Nephron (organoid): ENCODE results near the gene TAGAP.
"Not testable (repeated sequence)": the region's sequence is repeated elsewhere in the genome, so short reads cannot be mapped to it uniquely, and the experiment has no call there.

ENCODE experiments used
- H3K27ac Mint-ChIP-seq, 3 experiments: 2 replicates each; pipeline ENCODE4 v1.8.0; 2020; ENCODE audit warnings: mixed read lengths in 3 of 3, mild to moderate bottlenecking in 2 of 3, moderate library complexity in 1 of 3
- H3K27me3 Mint-ChIP-seq: 2 replicates; pipeline ENCODE4 v1.8.0; 2021; ENCODE audit warnings: low read depth, mild to moderate bottlenecking, moderate library complexity, mixed read lengths
- H3K36me3 Mint-ChIP-seq: 2 replicates; pipeline ENCODE4 v1.8.0; 2020; ENCODE audit warnings: low read depth, mixed read lengths
- H3K4me1 Mint-ChIP-seq: 2 replicates; pipeline ENCODE4 v1.8.0; 2020; ENCODE audit warnings: mixed read lengths
- H3K4me3 Mint-ChIP-seq, 3 experiments: 2 replicates each; pipeline ENCODE4 v1.8.0; 2020; ENCODE audit warnings: mild to moderate bottlenecking in 3 of 3, mixed read lengths in 3 of 3, moderate library complexity in 2 of 3
- H3K9me3 Mint-ChIP-seq: 2 replicates; pipeline ENCODE4 v1.8.0; 2020; ENCODE audit warnings: mixed read lengths
- TF ChIP-seq, protein P1 (sequence below), 3 experiments: fragments of 200-600 bp; sonication (generic); IDR thresholded peaks; one replicate each; pipeline ENCODE4 v1.5.0; 2021; ENCODE audit warnings: antibody characterized with exemption in 3 of 3; ENCODE audit not compliant: unreplicated experiment in 3 of 3

Gene TAGAP

DNA sequence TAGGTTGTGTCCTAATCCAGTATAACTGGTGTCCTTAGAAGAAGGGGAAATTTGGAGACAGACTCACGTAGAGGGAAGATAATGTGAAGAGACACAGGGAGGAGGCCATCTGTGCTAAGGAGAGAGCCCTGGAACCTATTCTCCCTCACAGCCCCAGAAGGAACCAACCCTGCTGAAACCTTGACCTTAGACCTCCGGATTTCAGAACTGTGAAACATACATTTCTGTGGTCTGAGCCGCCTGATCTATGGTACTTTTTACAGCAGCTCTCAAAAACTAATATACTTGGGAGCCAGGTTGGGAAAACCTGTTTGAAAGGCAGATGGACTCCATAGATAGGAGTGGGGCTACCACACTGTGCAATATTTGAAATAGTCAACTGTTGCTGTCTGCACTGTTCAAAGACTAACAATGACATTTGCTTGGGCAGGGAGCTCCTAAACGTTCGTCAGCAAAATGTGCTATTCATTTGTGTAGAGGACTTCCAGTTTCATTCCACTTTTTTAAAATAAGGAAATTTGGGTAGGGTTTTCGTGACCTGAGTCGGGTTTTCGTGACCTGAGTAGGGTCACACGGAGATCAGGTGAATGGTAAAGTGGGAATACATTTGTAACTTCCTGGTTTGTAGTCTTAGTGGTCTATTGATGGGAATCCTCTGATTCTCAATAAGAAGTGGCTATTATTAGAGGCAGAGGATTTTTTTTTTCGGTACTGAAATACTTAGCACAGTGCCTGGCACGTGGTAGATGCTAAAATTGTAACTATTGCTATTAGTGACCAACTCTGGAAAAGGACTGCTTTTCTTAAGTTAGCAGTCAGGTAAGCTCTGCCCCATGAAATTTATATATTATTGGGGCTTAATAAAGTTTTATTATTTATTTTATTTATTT lies 11.4 kb downstream of the TAGAP start:
- TF ChIP-seq, protein P1, sequence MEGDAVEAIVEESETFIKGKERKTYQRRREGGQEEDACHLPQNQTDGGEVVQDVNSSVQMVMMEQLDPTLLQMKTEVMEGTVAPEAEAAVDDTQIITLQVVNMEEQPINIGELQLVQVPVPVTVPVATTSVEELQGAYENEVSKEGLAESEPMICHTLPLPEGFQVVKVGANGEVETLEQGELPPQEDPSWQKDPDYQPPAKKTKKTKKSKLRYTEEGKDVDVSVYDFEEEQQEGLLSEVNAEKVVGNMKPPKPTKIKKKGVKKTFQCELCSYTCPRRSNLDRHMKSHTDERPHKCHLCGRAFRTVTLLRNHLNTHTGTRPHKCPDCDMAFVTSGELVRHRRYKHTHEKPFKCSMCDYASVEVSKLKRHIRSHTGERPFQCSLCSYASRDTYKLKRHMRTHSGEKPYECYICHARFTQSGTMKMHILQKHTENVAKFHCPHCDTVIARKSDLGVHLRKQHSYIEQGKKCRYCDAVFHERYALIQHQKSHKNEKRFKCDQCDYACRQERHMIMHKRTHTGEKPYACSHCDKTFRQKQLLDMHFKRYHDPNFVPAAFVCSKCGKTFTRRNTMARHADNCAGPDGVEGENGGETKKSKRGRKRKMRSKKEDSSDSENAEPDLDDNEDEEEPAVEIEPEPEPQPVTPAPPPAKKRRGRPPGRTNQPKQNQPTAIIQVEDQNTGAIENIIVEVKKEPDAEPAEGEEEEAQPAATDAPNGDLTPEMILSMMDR (IDR thresholded peaks at IDR 0.05; ENCODE audit: unreplicated experiment in 3 of 3): no peak
- H3K27ac Mint-ChIP-seq: no peak overlapping the region
- no peak overlapping the region for H3K4me3 Mint-ChIP-seq
- H3K27me3 Mint-ChIP-seq: no peaks in the 10 kb centered on the region
- H3K36me3 Mint-ChIP-seq: no peaks in the 10 kb centered on the region
- no peaks in the 10 kb centered on the region for H3K9me3 Mint-ChIP-seq
- peaks cover 8% of the 10 kb centered on the region for H3K4me1 Mint-ChIP-seq

DNA sequence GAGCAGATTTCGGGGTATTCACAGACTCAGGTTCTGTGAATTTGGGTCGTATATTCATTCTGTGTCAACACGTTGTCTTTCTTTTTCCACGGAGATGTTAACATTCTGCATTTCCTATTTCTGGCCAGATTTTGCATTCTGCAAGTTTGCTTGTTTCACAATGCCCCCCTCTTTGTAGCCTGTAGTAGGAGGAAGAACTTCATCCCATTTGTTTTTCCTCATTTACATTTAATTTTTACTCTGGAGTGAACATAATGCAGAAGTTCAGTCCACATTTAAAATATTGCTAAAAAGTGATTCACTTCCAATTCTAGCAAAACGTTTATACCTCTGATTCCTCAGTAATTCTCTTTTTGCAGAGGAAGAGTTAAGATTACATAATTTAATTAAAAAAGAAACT lies 12.9 kb downstream of the TAGAP start:
- TF ChIP-seq, protein P1 (IDR thresholded peaks at IDR 0.05; ENCODE audit: unreplicated experiment in 3 of 3): no peak
- no peaks in the 10 kb centered on the region for H3K36me3 Mint-ChIP-seq
- H3K4me3 Mint-ChIP-seq: no peak overlapping the region
- no peak overlapping the region for H3K27ac Mint-ChIP-seq
- peaks cover 4% of the 10 kb centered on the region for H3K9me3 Mint-ChIP-seq
- H3K27me3 Mint-ChIP-seq: no peaks in the 10 kb centered on the region
- no peaks in the 10 kb centered on the region for H3K4me1 Mint-ChIP-seq

- Mint-ChIP-seq H3K4me1 (no peaks in the 10 kb centered on the region), H3K9me3 (peaks cover 13% of the 10 kb centered on the region), H3K4me3 (no peak overlapping the region), H3K27me3 (no peaks in the 10 kb centered on the region), H3K27ac (no peak overlapping the region), H3K36me3 (peaks cover 6% of the 10 kb centered on the region)
- TF ChIP-seq, protein P1 (IDR thresholded peaks at IDR 0.05; ENCODE audit: unreplicated experiment in 3 of 3): no peak
Measured at GRCh38 chr6:159030168-159030567, 14.6 kb downstream of the TAGAP start.

GRCh38 chr6:159025224-159025623 lies 19.6 kb downstream of the TAGAP start:
- Mint-ChIP-seq H3K9me3 (peaks cover 34% of the 10 kb centered on the region), H3K36me3 (peaks cover 12% of the 10 kb centered on the region)
- not testable (repeated sequence) for H3K4me1 Mint-ChIP-seq, H3K4me3 Mint-ChIP-seq, H3K27me3 Mint-ChIP-seq, H3K27ac Mint-ChIP-seq

- no peak overlapping the region for H3K27ac Mint-ChIP-seq
- TF ChIP-seq, protein P1 (IDR thresholded peaks at IDR 0.05; ENCODE audit: unreplicated experiment in 3 of 3): no peak
- no peaks in the 10 kb centered on the region for H3K4me1 Mint-ChIP-seq
- no peak overlapping the region for H3K4me3 Mint-ChIP-seq
- H3K27me3 Mint-ChIP-seq: no peaks in the 10 kb centered on the region
- H3K36me3 Mint-ChIP-seq: peaks cover 12% of the 10 kb centered on the region
- peaks cover 34% of the 10 kb centered on the region for H3K9me3 Mint-ChIP-seq
Measured at GRCh38 chr6:159023893-159024292, 20.9 kb downstream of the TAGAP start.

DNA sequence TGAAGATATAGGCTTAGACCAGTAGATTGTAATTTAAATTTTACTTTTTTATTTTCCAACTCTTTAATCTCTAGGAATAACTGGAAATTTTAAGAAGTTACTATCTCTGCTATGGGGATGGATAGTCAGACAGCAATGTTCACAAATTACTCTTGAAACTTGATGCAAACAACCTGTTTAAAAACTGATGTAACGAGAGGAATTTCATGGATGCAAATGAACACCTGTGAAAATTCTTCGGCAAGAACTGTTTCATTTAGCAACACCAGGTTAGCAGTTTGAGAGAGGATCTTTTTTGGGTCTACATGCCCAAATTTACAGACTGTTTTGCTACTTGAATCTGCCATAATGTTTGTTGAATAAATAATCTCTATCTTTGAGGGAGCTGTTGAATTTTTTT lies 24.8 kb downstream of the TAGAP start:
- Mint-ChIP-seq H3K27me3 (no peaks in the 10 kb centered on the region), H3K4me3 (no peak overlapping the region), H3K27ac (no peak overlapping the region), H3K4me1 (no peaks in the 10 kb centered on the region), H3K9me3 (peaks cover 20% of the 10 kb centered on the region), H3K36me3 (peaks cover 6% of the 10 kb centered on the region)
- TF ChIP-seq, protein P1 (IDR thresholded peaks at IDR 0.05; ENCODE audit: unreplicated experiment in 3 of 3): no peak
